Loucy (cell line): ENCODE results near the gene ALS2.

Source experiments
- CTCF ChIP-seq: fragments of 200-600 bp; sonication (generic); conservative IDR thresholded peaks from 2 replicates; pipeline ENCODE4 v1.5.1; 2014; ENCODE audit warnings: mild to moderate bottlenecking, antibody characterized with exemption, low read length
- EZH2phosphoT487 ChIP-seq: fragments of 200-600 bp; IDR thresholded peaks from 2 replicates; pipeline ENCODE4 v1.6.1; 2018; ENCODE audit warnings: antibody characterized with exemption, mild to moderate bottlenecking, moderate library complexity, borderline replicate concordance

GRCh38 chr2:201828220-201828619 lies 47.5 kb upstream of the ALS2 start:
- no peak for TF ChIP-seq EZH2phosphoT487
- no peak for TF ChIP-seq CTCF
